LHCN-M2 (cell line): ENCODE data around the gene PTPRB. TPM values are rescaled to one million over a fixed set of nuclear protein-coding genes. Genes with fewer than 3 reads are reported as not detected.

Source experiments
- DNase-seq: peaks from one replicate; pipeline ENCODE4 v3.0.0-alpha.2; 2012; ENCODE audit warnings: low read depth
- total RNA-seq: library from RNA; depleted of rRNA; stranded (reverse); fragments of >200 nt; gene quantifications from 2 replicates; pipeline ENCODE4 v1.2.3, GENCODE V29; 2014

Gene PTPRB
- total RNA-seq, 1 experiment from 2014 or later: 0.40 TPM

DNA sequence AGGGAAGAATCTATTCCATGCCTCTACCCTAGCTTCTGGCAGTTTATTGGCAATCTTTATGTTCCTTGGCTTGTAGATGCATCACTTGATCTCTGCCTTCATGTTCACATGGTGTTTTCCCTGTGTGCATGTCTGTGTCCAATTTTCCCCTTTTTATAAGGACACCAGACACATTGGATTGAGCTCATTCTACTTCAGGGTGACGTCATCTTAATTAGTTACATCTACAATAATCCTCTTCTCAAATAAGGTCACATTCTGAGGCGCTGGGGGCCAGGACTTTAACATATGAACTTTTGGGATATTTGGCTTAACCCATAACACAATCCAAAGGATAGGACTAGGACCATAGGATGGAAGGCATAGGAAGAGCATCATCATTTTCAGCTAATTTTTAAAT, 169.8 kb downstream of the PTPRB start:
- DNase-seq: no peak

DNA sequence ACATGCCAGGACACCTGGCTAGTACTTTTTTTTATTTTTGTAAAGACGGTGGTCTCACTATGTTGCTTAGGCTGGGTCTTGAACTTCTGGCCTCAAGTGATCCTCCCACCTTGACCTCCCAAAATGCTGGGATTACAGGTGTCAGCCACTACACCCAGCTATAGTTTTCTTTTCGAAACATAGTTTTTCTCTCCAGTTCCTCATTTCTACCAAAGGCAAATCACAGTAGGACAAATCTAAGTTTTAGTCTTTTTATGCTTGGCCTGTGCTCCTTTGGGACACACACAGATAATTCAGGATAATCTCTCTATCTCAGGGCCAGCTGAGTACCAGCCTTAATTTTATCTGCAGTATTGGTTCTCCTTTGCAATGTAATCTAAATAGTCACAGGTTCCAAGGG, 170.5 kb downstream of the PTPRB start:
- no peak for DNase-seq
